CD4-positive, alpha-beta T cell (primary cell): Measurements from ENCODE around the gene H2AZ1. TPM values are rescaled to one million over a fixed set of nuclear protein-coding genes. Genes with fewer than 3 reads are reported as not detected.

Experiments
- ATAC-seq: fragments of 200-7000 bp; cut with Tn5 transposase; one replicate; pipeline ENCODE4 v1.10.0; 2022; ENCODE audit warnings: mild to moderate bottlenecking; ENCODE audit not compliant: poor library complexity
- CTCF ChIA-PET: fragments of 350-600 bp; sonication (Branson Sonifier 250); formaldehyde crosslinking; loops from one replicate; lab custom pipeline; 2021; ENCODE audit warnings: antibody characterized with exemption, inconsistent platforms; lab: Charles Lee
- POLR2A ChIA-PET: fragments of 350-600 bp; sonication (Branson Sonifier 250); formaldehyde crosslinking; loops from one replicate; lab custom pipeline; 2021; ENCODE audit warnings: antibody characterized with exemption, inconsistent platforms; lab: Charles Lee
- DNase-seq, 14 experiments: peaks; one replicate each; pipeline ENCODE4 v3.0.0-alpha.2; 2013 to 2020; ENCODE audit warnings: mixed read lengths in 2 of 14
- H3K27ac ChIP-seq, 2 donors: one replicate each; pipeline versions ENCODE4 v1.5.1 to v1.7.0; 2013; ENCODE audit warnings: low read length in 2 of 2, low read depth in 1 of 2, mild to moderate bottlenecking in 1 of 2
- H3K27me3 ChIP-seq, 2 experiments: 1 replicate in 1 of 2; 2 replicates in 1 of 2; pipeline versions ENCODE4 v1.6.1 to v1.7.0; 2013; ENCODE audit warnings: low read length in 2 of 2, control low read depth in 1 of 2, mild to moderate bottlenecking in 1 of 2, moderate library complexity in 1 of 2; ENCODE audit not compliant: insufficient read depth in 2 of 2, control insufficient read depth in 1 of 2
- H3K36me3 ChIP-seq: one replicate; pipeline ENCODE4 v1.6.1; 2013; ENCODE audit warnings: low read length, control low read depth; ENCODE audit not compliant: insufficient read depth
- H3K4me1 ChIP-seq: one replicate; pipeline ENCODE4 v1.6.1; 2013; ENCODE audit warnings: low read length, control low read depth; ENCODE audit not compliant: insufficient read depth
- H3K4me3 ChIP-seq: one replicate; pipeline ENCODE4 v1.5.1; 2013; ENCODE audit warnings: mild to moderate bottlenecking, low read length, moderate library complexity
- H3K9me3 ChIP-seq, 2 experiments: 1 replicate in 1 of 2; 2 replicates in 1 of 2; pipeline versions ENCODE4 v1.6.1 to v1.7.0; 2013; ENCODE audit warnings: low read length in 2 of 2, mild to moderate bottlenecking in 2 of 2, control low read depth in 1 of 2, moderate library complexity in 1 of 2; ENCODE audit not compliant: control insufficient read depth in 1 of 2, insufficient read depth in 1 of 2
- H3K27ac Mint-ChIP-seq: one replicate; pipeline ENCODE4 v1.8.0; 2020; ENCODE audit warnings: mixed read lengths
- H3K27me3 Mint-ChIP-seq: one replicate; pipeline ENCODE4 v1.8.0; 2021; ENCODE audit warnings: mixed read lengths
- H3K36me3 Mint-ChIP-seq: one replicate; pipeline ENCODE4 v1.8.0; 2021; ENCODE audit warnings: low read depth, mixed read lengths
- H3K4me1 Mint-ChIP-seq: one replicate; pipeline ENCODE4 v1.8.0; 2021; ENCODE audit warnings: low read depth, mixed read lengths
- H3K4me3 Mint-ChIP-seq: one replicate; pipeline ENCODE4 v1.8.0; 2020; ENCODE audit warnings: mild to moderate bottlenecking, mixed read lengths
- H3K9me3 Mint-ChIP-seq: one replicate; pipeline ENCODE4 v1.8.0; 2020; ENCODE audit warnings: mixed read lengths
- CTCF ChIP-seq: fragments of 200-600 bp; IDR thresholded peaks from one replicate; pipeline ENCODE4 v1.8.0; 2022; ENCODE audit warnings: antibody characterized with exemption, mild to moderate bottlenecking
- intact Hi-C, 2 experiments: fragments of 100-400 bp; cut with DNase I in 1 of 2; cut with micrococcal nuclease in 1 of 2; formaldehyde crosslinking; loops; one replicate each; pipeline versions ENCODE4 v1.15.1 to v1.9.0; 2023 to 2025; cut with DNase I, micrococcal nuclease
- total RNA-seq, 174 experiments: library from RNA in 2 of 174; stranded (reverse) in 2 of 174; gene quantifications; one replicate each; pipeline ENCODE4 v1.2.3 and lab custom pipeline; 2021 to 2026

H2AZ1 gene
- total RNA-seq, 2 experiments from 2014 or later: 96.3 to 102 TPM

DNA sequence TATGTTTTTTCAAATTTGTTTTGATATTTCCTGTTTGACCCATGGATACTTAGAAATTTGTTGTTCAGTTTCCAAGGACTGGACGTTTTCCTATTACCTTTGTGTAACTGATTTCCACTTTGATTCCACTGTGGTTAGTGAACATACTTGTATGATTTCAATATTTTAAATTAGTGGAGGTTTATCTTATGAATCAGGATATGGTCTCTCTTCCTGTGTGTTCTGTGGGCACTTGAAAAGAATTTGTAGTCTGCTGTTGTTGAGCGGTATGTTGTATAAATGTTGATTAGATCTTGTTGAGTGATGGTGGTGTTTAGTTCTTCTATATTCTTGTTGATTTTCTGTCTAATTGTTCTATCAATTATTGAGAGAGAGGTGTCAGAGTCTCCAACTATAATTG is 34.6 kb downstream of the H2AZ1 start:
- peak overlapping the region; percentile 15 for H3K27ac Mint-ChIP-seq
- H3K27ac ChIP-seq: no peak overlapping the region
- ChIA-PET CTCF (no interaction called here), POLR2A (no interaction called here)
- intact Hi-C loops: no loop called here
- peaks cover 0 to 10% of the 10 kb centered on the region in 2 experiments for H3K9me3 ChIP-seq
- peaks cover 86% of the 10 kb centered on the region for H3K36me3 Mint-ChIP-seq
- H3K4me3 ChIP-seq: no peak overlapping the region
- no peak overlapping the region for H3K4me3 Mint-ChIP-seq
- no peak for ATAC-seq
- no peak for DNase-seq
- no peak for TF ChIP-seq CTCF
- peaks cover 4% of the 10 kb centered on the region for H3K4me1 ChIP-seq
- H3K4me1 Mint-ChIP-seq: peaks cover 26% of the 10 kb centered on the region
- no peaks in the 10 kb centered on the region for H3K27me3 Mint-ChIP-seq
- H3K27me3 ChIP-seq: no peaks in the 10 kb centered on the region
- H3K36me3 ChIP-seq: peaks cover 35% of the 10 kb centered on the region
- peaks cover 7% of the 10 kb centered on the region for H3K9me3 Mint-ChIP-seq

Other genes with a start within 250 kb of the H2AZ1 start
- gene DAPP1, start 133.4 kb downstream of the H2AZ1 start, total RNA-seq: 1 to 10 TPM; 8.3 to 9.1 TPM
- gene LAMTOR3, start 55.8 kb downstream of the H2AZ1 start, total RNA-seq: 10 to 100 TPM; 32.0 to 32.8 TPM
- gene DNAJB14, start 3.7 kb downstream of the H2AZ1 start, total RNA-seq: 10 to 100 TPM; 66.3 to 67.4 TPM
- not detected for gene DDIT4L, start 240.2 kb upstream of the H2AZ1 start, total RNA-seq